ENCODE results near the gene ABCD2.
"Not testable (repeated sequence)": the region's sequence is repeated elsewhere in the genome, so short reads cannot be mapped to it uniquely, and the experiment has no call there.

Gene ABCD2

DNA sequence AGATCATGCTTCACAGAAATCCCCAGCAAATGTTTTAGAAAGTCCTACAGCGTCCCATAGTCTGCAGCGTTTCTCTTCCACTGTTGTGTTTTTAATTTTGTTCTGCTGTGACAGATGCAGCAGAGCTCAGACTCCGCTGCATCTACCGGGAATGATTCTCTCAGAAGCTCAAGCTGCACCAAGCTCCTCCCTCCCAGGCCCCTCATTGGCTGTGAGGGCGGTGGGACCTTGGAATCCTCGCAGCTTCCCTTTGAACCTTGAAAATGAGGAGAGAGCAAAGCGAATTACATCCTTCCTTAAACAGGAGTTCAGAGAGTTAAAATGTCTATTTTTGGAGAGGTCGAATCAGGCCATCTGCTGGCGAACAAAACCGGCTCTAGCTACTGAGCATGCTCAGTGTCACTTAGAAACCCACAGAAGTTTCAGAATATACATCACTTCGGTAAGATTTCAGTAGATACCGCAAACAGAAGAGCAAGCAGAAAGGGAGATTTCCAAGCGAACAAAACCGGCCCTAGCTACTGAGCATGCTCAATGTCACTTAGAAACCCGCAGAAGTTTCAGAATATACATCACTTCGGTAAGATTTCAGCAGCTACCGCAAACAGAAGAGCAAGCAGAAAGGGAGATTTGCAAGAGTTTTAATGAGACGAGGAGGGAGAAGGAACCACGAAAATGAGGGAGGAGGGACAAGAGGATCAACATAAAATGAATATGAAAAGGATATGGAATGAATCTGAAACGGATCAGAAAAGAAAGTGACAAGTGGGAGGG lies at the start of gene ABCD2:
Gene ABCD2 (minus strand): TSS at position 144 of the 774 bp plus-strand sequence. CDS start 188 bp downstream, outside the sequence.
- DNase-seq = peak; percentile 93

DNA sequence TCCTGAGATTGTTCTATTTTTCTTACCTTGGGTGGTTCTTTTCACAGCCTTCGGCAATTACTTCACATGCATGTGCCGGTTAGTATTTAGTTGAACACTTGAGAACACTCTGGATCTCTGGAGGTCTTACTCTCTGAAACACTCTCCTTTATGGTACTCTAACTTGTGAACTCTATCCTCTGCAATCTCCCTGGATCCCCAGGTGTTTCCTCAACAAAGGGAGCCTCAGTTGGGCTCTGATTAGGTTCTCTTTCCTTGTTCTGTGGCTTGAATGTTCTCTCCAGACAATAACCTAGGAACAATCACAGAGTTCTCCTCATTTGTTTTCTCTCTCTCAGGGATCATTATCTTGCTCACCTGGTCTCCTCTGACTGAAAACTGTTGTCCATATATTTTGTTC lies 40.5 kb upstream of the ABCD2 start:
- DNase-seq = no peak

DNA sequence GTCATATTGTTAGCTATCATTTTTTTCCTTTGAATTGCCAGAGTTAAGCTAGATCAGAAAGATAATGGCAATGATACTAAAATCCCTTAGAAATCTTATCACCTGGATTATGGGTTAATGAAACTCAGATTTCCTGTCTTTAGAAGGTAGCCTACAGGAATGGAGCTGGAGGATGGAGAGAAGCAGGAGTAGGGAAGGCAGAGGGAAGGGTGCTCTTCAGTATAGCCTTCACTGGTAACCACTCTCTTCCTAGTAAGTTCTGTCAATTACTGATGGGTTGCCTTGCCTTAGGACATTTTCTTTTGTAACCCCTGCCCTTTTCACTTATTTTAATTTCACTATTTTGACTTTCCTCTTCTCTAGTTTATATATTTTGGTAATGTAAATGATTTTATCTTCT lies 27.8 kb upstream of the ABCD2 start:
- no peak for DNase-seq

DNA sequence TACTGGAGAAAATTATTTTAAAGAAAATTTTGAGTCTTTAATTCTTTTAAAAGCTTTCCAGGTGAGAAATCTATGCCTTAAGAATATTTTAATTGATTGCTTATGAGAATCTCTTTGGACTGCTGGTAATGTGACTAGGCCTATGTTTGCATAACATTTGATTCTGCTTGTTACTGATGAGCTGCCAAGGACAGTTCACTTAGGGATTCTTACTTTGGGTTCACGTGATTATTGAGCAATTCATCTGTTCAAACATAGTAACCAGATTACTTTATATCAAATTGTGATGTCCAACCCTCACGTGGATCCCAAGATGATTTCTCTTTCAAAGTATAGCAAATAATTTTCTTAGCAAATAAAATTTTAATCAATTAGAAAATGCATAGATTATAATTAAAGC lies 27.4 kb upstream of the ABCD2 start:
- DNase-seq = no peak

DNA sequence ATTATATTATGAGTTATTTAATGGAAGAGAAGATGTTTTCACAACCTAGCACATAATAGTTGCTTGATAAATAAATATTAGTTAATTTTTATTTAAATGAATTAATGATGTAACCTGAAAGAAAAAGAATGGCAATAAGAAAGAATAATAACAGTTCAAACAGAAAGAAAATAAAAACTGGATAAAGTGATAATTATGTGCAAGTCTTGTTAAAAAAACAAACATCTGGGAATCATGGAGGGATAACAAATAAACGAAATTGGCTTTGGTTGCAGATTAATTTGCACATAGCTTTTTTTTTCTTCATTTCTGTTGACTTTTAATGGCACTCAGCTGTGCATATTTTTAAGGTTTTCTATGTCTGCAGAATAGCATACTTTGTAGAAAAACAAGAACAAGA lies 23.4 kb upstream of the ABCD2 start:
- no peak for DNase-seq

DNA sequence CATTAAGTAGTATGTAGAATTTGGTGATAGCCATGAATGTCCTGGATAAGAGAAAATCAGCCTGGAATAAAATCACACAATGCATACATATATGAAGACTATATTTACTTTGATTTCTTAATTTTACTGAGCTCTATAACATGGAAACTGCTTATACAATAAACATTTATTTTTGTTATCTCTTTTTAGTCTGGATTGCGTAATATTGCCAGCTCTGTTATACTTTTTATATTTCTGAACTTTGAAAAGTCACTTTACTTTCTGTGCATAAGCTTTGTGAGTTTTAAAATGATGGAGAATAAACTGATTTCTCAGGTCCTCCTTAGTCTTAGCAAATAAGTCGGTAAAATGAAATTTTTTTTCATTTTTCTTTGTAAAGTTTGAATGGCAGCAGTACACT lies 19.2 kb upstream of the ABCD2 start:
- DNase-seq = no peak

DNA sequence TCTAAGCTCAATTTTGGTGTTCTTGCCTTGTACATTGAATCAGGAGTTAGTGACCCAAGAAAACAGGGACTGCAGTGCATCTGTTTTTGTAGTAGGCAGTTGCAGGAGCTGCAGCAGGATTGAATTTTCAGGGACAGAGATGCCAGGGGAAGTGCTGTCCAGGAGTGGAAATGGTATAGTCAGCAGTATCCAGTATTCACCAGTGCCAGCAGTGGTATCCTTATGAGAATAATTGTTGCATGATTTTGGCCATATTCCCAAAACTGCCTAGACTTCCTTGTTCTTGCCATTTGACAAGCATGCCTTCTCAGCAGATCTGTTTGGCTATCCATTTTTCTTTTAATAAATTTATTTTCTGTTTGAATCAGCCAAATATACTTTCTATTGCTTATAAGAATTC lies 18.6 kb upstream of the ABCD2 start:
- DNase-seq = peak in 1 of 2 experiments; percentile 72

DNA sequence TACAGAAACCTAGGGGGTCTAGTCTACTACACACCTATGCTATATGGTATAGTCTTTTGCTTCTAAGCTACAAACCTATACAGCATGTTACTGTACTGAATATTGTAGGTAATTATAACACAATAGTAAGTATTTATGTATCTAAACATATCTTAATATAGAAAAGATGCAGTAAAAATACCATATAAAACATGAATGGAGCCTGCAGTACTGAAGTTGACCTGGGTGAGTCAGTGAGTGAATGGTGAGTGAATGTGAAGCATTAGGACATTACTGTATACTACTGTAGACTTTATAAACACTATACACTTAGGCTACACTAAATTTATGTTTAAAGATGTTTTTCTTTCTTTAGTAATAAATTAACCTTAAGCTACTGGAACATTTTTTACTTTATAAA lies 13.1 kb upstream of the ABCD2 start:
- DNase-seq = no peak

DNA sequence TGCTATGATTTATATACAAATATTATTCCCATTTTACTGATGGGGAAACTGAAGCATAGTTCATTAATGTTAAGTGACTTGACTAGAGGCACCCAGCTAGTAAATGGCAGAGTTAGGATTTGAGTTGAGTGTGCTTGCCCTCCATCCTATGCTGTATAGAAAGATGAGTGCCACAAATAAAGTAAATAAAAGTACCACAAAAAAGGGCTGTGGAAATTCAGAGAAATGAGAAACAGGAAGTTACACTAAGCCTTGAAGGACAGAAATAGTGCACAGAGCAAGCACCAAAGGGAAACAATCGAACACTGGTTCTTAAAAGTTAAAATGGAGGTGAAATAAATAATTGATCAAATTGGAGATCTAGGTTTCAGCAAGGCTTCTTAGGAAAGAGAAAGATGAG lies 9.2 kb upstream of the ABCD2 start:
- no peak for DNase-seq

DNA sequence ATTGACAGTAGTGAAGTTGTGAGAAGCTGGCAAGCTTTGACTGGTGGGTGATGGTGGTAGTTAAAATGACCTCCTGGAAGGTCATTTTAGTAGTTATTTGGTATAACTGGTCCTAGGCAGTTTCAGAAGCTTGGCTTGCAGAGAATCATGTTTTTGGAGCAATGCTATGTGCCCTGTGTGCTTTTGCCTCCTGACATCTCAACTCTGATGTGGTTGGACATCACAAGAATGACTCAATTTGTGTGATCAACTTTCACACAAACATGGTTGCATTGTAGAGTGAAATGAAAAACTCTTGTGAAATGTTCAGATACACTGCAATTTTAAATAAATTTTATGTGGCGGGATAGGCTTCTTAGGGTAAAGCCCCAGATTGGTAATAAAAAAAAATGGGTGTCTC lies 8.3 kb upstream of the ABCD2 start:
- no peak for DNase-seq

DNA sequence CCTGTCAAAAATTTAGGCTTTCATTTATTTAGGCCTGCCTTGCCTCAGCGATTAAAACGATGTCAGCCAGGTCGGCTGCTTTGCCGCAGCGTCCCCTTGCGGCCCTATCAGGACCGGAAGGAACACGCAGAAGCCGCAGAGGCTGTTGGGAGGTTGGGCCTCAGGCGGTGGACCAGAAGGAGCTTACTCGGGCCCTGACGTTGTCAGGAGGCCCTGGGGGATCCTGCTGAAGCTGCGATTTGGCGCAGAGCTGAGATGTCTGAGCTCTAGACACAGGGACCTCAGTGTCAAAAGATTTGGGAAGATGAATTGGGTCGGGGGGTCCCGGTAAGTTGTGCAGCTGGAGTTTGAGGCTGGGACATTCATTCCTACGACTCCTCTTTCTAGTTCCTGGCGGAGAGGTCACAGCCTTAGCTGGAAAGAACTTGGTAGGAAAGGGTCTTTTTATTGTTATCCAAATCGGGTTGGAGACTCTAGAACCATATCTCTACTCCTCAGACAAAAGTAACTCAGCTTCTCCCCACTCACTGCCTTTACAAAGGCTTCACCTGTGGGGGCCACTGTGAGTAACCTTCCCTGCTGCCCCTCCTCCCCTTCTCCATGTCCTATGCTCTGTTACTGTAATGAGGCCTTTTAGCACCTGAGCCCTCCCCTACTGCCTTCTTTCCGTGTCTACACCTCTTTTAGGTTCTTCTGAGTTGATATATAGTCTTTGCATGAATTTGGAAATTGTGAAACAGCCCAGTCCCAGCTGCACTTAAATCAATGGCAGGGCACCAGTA lies 6.6 kb upstream of the ABCD2 start:
- DNase-seq = no peak

DNA sequence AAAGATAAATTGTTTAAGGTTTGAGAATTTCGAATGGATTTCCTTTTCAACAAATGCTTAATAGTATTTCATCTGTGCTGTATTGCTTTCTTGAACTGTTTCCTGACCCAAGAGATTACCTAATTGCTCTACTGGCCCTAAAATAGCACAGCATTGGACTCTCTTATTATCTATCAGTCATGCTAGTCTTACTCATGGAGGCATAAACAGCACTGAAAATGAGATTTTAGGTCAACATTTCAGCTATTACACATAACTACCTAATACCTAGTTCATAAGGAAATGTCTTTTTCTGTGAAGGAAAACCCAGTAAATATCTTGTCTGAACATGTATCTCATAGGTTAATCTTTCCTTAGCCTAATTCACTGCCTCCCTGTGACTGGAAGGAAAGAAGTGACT lies 4.3 kb upstream of the ABCD2 start:
- DNase-seq = no peak

DNA sequence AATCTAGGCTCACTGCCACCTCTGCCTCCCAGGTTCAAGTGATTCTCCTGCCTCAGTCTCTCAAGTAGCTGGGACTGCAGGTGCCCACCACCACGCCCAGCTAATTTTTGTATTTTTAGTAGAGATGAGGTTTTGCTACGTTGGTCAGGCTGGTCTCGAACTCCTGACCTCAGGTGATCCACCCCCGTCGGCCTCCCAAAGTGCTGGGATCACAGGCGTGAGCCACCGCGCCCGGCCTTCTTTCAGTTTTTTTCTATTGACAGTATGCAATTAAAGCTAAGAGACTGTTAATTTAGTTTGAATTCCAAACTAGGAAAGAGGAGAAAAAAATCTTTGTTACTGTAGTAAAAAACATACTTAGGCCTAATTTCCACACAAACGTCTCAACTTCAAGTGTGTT lies 3.6 kb upstream of the ABCD2 start:
- not testable (repeated sequence) for DNase-seq

DNA sequence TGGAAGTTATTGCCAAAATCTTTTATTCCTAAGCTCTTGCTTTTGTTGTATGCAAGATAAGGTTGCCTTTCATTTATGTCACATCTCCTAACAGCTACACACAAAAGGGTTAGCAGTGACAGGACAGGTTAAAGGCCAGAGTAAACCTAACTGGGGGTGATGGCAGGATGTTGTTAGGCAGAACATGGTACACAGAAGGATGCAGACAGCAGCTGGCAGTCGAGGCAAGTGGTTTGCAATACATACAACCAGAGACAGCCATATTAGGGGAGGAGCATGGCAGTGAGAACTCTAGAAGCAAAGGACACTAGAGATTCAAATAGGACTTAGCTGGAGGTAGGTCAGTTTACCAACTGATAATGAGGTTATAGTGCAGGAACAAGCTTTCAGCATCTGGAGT lies 2.7 kb upstream of the ABCD2 start:
- no peak for DNase-seq

DNA sequence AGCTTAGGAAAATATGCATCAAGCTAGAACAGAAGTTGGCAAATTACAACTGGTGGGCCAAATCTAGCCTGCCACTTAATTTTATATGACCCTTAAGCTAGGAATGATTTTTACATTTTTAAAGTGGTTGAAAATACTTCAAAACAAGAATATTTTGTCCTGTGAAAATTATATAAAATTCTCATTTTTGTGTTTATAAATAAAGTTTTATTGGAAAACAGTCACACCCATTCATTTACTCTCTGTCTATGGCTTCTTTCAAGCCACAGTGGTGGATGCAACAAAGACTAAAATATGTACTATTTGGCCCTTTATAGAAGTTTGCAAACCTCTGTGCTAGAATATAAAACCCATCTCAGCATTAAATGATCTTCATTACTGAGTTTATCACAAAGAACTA lies 2.1 kb upstream of the ABCD2 start:
- DNase-seq = no peak

DNA sequence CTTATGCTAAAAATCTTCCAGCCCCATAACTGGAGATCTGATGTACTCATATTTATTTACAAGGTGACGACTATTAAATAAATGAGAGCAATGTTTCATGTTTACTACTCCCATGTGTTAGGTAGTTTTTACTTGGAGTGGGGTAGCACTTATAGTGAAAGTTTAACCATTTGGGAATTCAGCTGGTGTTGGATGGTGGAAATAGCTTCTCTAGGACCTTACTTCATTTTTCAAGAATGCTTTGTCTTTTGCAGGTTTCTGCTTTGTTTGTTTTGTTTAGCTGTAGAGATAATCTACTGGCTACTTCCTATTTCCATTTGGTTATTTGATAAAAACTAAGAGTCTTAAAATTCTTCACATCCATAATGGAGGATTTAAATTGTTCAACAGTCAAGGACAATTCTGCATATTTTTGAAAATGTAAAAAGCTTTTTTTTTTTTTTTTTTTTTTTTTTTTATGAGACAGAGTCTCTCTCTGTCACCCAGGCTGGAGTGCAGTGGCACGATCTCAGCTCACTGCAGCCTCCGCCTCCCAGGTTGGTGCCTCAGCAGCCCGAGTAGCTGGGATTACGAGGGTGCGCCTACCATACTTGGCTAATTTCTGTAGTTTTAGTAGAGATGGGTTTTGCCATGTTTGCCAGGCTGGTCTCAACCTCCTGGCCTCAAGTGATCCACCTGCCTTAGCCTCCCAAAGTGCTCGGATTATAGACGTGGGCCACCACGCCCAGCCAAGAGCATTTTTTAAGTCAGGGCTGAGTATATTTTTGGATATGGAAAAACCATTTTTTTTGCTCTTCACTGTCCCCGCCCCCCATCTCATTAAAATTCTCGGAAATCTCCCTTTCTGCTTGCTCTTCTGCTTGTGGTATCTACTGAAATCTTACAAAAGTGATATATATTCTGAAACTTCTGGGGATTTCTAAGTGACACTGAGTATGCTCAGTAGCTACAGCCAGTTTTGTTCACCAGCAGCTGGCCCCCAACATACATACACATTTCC lies 1.4 kb upstream of the ABCD2 start:
- DNase-seq = no peak

DNA sequence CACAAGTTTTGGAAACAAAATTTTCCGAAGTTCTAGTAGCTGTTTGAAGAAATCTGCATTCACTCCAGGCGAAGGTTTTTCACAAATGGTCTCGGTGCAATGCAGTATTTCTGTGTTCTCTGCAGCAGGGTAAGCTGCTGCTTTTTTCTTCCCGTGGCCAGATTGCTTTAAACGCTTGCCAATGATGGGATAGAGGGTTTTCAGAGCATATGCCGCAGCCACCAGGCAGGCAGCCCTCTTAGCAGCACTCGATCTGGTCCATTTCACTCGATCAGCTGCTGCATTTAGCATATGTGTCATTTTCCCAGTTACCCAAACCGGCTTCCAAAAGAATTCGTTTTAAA lies 315 bp downstream of the ABCD2 start:
- DNase-seq = peak; percentile 84 to 93

DNA sequence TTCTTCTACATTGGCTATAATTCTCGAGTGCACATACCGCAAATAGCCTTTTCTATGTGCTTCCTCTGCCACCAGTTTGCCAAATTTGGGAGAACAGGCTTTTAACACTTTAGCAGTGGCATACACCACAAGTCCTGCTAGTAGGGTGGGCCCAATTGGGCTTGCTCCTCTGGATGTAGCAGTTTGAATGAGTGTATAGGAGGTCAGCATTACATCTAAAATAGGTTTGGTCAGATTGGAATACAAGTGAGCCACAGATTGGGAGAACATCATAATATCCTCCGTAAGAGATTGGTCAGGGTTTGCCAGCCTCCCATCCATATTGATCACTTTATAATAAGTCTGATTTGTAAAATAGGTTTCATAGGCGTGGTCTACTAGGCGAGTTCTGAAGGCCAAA lies 902 bp downstream of the ABCD2 start:
- no peak for DNase-seq

DNA sequence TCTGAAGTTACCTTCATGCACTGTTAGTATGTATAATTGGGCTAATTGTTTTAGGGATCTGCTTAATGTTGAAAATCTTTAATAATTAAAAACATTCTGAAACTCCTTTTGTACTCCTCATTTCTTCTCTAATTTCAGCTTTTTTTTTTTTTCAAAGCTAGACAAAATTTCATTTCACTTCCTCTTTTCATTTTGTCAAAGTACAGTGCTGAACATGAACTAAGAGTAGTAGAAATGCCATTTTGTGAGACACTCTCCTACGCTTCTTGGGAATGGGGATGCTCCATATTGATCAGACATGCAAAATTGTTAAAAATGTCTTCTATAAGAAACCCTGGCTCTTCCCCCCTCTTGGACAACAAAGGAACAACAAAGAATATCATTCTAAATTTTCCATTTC lies 1.7 kb downstream of the ABCD2 start:
- no peak for DNase-seq

DNA sequence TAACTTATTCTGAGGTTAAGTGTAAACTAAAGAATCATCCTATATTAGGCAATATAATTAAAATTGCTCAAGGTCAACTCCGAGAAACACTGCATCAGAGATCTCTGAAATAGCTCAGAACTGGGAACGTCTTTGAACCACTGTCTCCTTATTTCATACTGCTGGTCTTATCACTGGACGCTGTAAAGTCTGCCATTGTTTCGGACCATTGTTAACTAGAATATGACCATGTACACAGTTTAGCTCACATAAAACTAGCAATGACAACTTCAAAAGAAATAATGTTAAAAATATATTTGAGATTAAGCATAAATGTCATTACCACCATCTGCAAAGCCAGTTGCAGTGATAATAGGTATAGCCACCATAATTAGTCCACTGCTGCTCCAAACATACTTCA lies 2.9 kb downstream of the ABCD2 start:
- no peak for DNase-seq

DNA sequence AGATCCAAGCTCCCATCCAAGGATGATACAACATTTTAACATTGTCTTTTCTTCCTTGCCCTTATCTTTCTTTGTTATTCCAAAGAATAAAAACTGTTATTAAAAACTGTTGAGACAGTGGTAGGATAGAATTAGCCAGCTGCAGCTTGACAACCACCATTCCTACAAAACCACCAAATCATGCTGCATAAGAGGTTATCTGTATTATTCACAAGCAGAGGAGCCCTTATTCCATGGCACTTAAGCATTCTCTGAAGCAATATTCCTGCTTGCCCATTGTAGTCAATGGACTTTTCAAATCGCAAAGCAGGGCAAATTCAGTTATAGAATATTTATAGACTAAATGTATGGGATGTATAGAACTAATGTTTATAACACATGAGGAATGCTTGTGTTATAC lies 3.4 kb downstream of the ABCD2 start:
- no peak for DNase-seq

DNA sequence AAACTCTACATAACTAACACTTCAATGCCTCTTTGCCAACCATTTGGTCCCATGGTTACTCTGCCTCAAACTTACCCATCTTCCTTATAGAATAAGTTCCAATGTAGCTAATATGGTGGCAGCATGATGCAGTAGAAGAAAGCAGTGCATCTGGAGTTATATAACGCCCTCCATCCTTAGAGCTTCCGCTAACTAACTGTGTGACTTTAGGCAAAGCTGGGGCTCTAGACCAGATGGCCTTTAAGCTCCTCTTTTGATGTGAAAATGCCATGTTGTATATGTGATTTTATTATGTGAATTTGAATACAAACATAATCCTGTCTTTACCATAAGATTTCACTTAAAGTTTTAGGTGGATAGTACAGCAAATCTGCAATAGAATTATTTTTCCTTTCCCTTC lies 6.1 kb downstream of the ABCD2 start:
- peak in 1 of 2 experiments; percentile 13 for DNase-seq

DNA sequence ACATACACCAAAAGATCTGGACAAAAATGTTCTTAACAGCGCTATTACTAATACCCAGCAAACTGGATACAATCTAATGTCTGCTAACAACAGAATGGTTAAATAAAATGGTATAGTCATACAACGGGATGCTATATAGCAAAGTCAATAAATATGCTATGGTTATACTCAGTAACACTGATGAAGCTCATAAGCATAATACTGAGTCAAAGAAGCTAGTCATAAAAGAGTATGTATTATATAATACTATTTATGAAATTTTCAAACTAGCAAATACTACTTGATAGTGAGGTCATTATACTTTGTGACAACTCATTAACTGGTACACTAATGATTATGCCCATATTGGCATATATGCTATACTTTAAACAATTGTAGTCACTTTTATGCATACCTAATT lies 7.4 kb downstream of the ABCD2 start:
- no peak for DNase-seq
